Right lobe of liver (tissue), 6 donors: ENCODE results near the gene ELAVL4. TPM values are rescaled to one million over a fixed set of nuclear protein-coding genes. Genes with fewer than 3 reads are reported as not detected.

Experiments
- ATAC-seq, 4 donors: fragments of 200-7000 bp; cut with Tn5 transposase; one replicate each; pipeline ENCODE4 v1.9.1; 2020; ENCODE audit warnings: mild to moderate bottlenecking in 4 of 4, moderate library complexity in 4 of 4
- DNase-seq, 3 donors: peaks; one replicate each; pipeline ENCODE4 v3.0.0-alpha.2; 2020
- H3K27ac ChIP-seq, 3 donors: fragments of 200-600 bp; one replicate each; pipeline ENCODE4 v1.8.0; 2022
- H3K27me3 ChIP-seq, 2 donors: fragments of 200-600 bp; one replicate each; pipeline ENCODE4 v1.8.0; 2022
- H3K36me3 ChIP-seq, 4 donors: fragments of 200-600 bp; sonication (generic) in 1 of 4; one replicate each; pipeline versions ENCODE4 v1.5.1 to v1.8.0; 2017 to 2022; ENCODE audit warnings: control low read depth in 1 of 4
- H3K4me1 ChIP-seq, 4 donors: fragments of 200-600 bp; sonication (generic) in 1 of 4; one replicate each; pipeline versions ENCODE4 v1.5.1 to v1.8.0; 2017 to 2022; ENCODE audit warnings: control low read depth in 1 of 4
- H3K4me3 ChIP-seq, 3 donors: fragments of 200-600 bp; one replicate each; pipeline ENCODE4 v1.8.0; 2022
- H3K9me3 ChIP-seq, 4 donors: fragments of 200-600 bp; sonication (generic) in 1 of 4; one replicate each; pipeline versions ENCODE4 v1.5.1 to v1.8.0; 2017 to 2022; ENCODE audit warnings: control low read depth in 1 of 4
- CTCF ChIP-seq, 4 donors: fragments of 200-600 bp in 3 of 4; fragments of 450-650 bp in 1 of 4; IDR thresholded peaks; one replicate each; pipeline versions ENCODE4 v1.5.1 to v1.8.0; 2016 to 2022; ENCODE audit warnings: antibody characterized with exemption in 4 of 4, mild to moderate bottlenecking in 2 of 4
- POLR2A ChIP-seq: fragments of 450-650 bp; IDR thresholded peaks from one replicate; pipeline ENCODE4 v1.6.1; 2017; ENCODE audit warnings: antibody characterized with exemption, mild to moderate bottlenecking
- WGBS: methylation state at CpG from one replicate; pipeline ENCODE4 v1.1.6; 2018; ENCODE audit warnings: low coverage, low lambda C conversion rate; ENCODE audit not compliant: insufficient coverage; ENCODE audit errors: missing lambda C conversion rate; 5-methylcytosine and 5-hydroxymethylcytosine counted together
- intact Hi-C, 2 donors: fragments of 100-400 bp; cut with DNase I; formaldehyde crosslinking; loops; one replicate each; pipeline versions ENCODE4 v1.11.2 to v1.14.1; 2022
- total RNA-seq, 6 experiments: library from RNA; depleted of rRNA in 2 of 6; stranded (reverse); fragments of >200 nt in 2 of 6; fragmentation: NEBNext Ultra II Directional in 3 of 6; extraction: Animal tissue kit (Norgen Biotek cat#: 25700) in 3 of 6; gene quantifications; one replicate each; pipeline versions ENCODE4 v1.1.0 to v1.2.4, GENCODE V29; 2016 to 2023
- donor health status: DM: no; HTN: yes; CAD: no.
- donor health status: DM: no; HTN: no; CAD: no.
- donor health status: DM: no; HTN: no; CAD: no.
- donor health status: DM: no; HTN: yes; CAD: no.
- donor health status: DM: no; HTN: yes; CAD: no.

Gene ELAVL4
- total RNA-seq, 6 experiments from 2014 or later, result 0.19 to 0.66 (median 0.37) TPM; not detected in 3

- no peak for TF ChIP-seq CTCF (IDR thresholded peaks at IDR 0.05)
- no peak for TF ChIP-seq POLR2A
- peaks cover 0 to 6% of the 10 kb centered on the region in 2 donors for H3K27me3 ChIP-seq
- no peak for DNase-seq
These were observed 27.0 kb downstream of the ELAVL4 start for GRCh38 chr1:50135716-50136115.

GRCh38 chr1:50139339-50140181, 30.8 kb downstream of the ELAVL4 start:
- H3K27ac ChIP-seq, result no peak overlapping the region
- H3K4me1 ChIP-seq, result no peaks in the 10 kb centered on the region
- DNase-seq (no peak), ATAC-seq (no peak)
- H3K9me3 ChIP-seq, result no peaks in the 10 kb centered on the region
- no peak for TF ChIP-seq POLR2A
- no peak for TF ChIP-seq CTCF (IDR thresholded peaks at IDR 0.05)
- peaks cover 0 to 6% of the 10 kb centered on the region in 2 donors for H3K27me3 ChIP-seq
- H3K4me3 ChIP-seq, result no peak overlapping the region
- intact Hi-C loops, result no loop called here
- no peaks in the 10 kb centered on the region for H3K36me3 ChIP-seq
- 43% methylated on average over 9 of the region's 10 CpGs for WGBS

More at GRCh38 chr1:50135716-50136115, 27.0 kb downstream of the ELAVL4 start:
- Histone ChIP-seq H3K9me3 (no peaks in the 10 kb centered on the region), H3K4me1 (no peaks in the 10 kb centered on the region), H3K36me3 (no peaks in the 10 kb centered on the region), H3K4me3 (no peak overlapping the region), H3K27ac (no peak overlapping the region)
- WGBS, result 71% methylated on average over 2 of the region's 2 CpGs
- intact Hi-C loops, result no loop called here
- ATAC-seq, result no peak

GRCh38 chr1:50140182-50140447, 31.4 kb downstream of the ELAVL4 start:
- H3K9me3 ChIP-seq, result no peaks in the 10 kb centered on the region
- no peak overlapping the region for H3K4me3 ChIP-seq
- H3K27ac ChIP-seq, result no peak overlapping the region
- H3K27me3 ChIP-seq, result peaks cover 0 to 6% of the 10 kb centered on the region in 2 donors
- intact Hi-C loops, result no loop called here
- WGBS, result 40% methylated on average over 1 of the region's 1 CpG
- DNase-seq (no peak), ATAC-seq (no peak)
- no peaks in the 10 kb centered on the region for H3K36me3 ChIP-seq
- no peak for TF ChIP-seq POLR2A
- no peak for TF ChIP-seq CTCF (IDR thresholded peaks at IDR 0.05)
- no peaks in the 10 kb centered on the region for H3K4me1 ChIP-seq

- WGBS, result 55% methylated on average over 4 of the region's 4 CpGs
- Histone ChIP-seq H3K27ac (no peak overlapping the region), H3K36me3 (no peaks in the 10 kb centered on the region), H3K4me1 (no peaks in the 10 kb centered on the region), H3K9me3 (no peaks in the 10 kb centered on the region), H3K27me3 (no peaks in the 10 kb centered on the region), H3K4me3 (no peak overlapping the region)
- TF ChIP-seq POLR2A, result no peak
- no peak for TF ChIP-seq CTCF (IDR thresholded peaks at IDR 0.05)
- DNase-seq (no peak), ATAC-seq (no peak)
- intact Hi-C loops, result no loop called here
These were observed 38.6 kb downstream of the ELAVL4 start for GRCh38 chr1:50147191-50147850.
